ENCODE results near the gene DIP2C.

DNA sequence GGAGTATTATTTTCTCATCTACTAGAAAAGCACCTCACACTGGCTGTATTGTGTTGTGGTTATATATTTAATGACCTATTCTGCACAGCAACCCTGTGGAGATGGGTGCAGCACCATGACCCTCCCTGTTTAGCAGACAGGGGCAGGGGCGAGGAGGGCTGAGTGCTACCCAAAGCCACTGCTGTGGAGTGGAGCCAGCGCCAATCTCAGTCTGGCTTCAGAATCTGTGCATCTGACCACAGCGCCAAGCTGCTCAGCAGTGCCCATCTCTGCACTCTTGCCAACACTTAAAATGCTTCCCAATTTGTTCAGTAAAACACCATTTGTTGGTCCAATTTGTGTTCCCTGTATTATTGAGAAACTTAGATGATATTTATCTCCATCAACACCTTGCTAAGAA is 315.1 kb downstream of the DIP2C start:
- TF ChIP-seq POLR2A (IDR thresholded peaks at IDR 0.05) (no peak), POLR2AphosphoS5 (IDR thresholded peaks at IDR 0.05) (no peak)

Measured in prostate gland (tissue), 1 donor.